Dedifferentiated amniotic fluid mesenchymal stem cell (primary cell): ENCODE data around the gene TFDP1.
"Not testable (repeated sequence)": the region's sequence is repeated elsewhere in the genome, so short reads cannot be mapped to it uniquely, and the experiment has no call there.

Source experiments
- DNase-seq: peaks from one replicate; pipeline ENCODE4 v3.0.0-alpha.2; 2016; ENCODE audit errors: extremely low spot score

TFDP1 gene

GRCh38 chr13:113618455-113618854, 33.9 kb downstream of the TFDP1 start:
- DNase-seq, result no peak

DNA sequence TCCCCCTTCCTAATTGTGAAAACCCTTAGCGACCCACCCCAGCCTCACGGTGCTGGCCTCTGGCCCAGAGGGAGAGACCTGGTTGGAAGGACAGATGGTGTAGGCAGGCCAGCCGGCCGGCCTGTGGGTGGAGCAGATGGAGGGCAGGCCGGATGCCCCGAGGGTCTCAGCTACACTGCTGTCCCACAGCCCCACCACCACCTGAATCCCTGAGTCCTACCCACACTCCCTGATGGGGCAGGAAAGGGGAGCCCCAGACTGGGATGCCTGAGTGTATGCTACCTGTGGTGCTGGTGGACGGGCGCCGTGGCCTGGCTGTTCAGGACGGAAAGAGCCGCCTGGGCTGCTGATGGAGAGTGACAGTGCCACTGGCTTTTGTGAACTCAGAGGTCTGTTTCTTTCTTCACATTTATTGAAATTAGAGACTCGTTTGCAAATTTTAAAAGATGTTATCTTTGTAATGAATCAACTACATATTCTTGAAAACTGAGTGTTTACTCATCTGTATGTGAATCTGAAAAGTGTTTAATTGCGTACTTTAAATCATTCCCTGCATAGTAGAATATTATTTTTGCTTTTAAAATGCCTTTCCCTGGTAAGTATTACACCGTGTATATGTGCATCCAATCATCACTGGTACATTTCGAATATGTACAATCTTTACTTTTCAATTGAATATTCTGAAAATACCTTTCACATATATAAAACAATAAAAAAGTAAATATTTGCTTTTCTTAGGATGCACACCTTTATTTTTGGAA, 35.7 kb downstream of the TFDP1 start:
- no peak for DNase-seq

GRCh38 chr13:113621046-113621445, 36.5 kb downstream of the TFDP1 start:
- DNase-seq, result no peak

DNA sequence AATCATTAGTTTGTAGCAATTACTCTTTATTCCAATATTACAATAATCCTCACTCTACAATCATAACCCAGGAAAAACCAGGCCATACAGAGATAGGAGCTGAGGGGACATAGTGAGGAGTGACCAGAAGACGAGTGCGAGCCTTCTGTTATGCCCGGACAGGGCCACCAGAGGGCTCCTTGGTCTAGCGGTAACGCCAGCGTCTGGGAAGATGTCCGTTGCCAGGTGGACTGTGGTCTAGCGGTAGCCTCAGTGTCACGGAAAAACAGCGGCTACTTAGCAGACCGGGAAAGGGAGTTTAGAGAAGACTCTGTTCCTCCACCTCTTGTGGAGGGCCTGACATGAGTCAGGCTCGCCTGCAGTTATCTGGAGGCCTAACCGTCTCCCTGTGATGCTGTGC, 36.9 kb downstream of the TFDP1 start:
- DNase-seq, result not testable (repeated sequence)

DNA sequence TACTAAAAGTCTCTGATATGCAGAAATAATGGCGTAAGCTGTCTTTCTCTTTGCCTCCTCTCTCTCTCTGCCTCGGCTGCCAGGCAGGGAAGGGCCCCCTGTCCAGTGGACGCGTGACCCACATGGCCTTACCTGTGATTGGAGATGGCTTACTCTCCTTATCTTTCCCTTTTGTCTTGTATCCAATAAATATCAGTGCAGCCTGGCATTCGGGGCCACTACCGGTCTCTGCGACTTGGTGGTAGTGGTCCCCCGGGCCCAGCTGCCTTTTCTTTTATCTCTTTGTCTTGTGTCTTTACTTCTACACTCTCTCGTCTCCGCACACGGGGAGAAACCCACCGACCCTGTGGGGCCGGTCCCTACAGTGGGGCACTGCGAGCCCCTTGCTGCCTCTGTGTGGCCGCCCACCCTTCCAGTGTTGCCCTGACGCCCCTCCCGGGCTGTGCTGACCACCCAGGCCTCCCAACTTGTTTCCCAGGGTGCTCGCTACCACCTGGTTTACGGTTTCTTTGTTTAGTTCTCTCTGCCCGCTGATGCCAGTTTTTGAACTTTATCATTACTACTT, 37.5 kb downstream of the TFDP1 start:
- not testable (repeated sequence) for DNase-seq

DNA sequence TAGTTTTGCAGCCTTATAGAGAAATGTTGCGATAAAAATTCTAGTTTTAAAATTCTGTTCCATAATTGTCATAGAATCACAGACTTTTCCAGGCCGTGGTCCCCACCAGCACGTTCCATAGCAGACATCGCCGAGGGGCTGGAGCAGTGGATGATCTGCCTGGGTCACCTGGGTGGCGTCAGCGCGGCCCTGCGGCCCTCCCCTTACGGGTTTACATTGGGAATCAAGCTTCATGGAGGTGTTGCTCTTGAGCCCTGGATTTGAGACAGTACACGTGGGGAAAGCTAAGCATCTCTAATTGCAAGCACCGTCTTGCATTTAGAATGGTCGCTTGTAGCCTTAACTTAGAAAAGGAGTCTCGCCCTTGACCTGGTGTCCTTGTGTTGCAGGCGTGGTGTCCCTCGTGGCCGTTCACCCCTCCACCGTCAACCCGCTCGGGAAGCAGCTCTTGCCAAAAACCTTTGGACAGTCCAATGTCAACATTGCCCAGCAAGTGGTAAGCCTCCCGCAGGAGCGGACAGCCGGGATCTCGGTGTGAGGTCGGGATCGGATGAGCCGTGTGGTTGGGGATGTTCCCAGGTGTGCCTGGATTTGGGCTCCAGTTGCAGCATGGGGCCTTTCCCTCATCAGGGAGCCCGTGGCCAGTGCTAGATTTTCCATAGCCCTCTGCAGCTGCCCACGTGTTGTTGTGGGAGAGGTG, 38.4 kb downstream of the TFDP1 start:
- no peak for DNase-seq

GRCh38 chr13:113623491-113624234, 39.1 kb downstream of the TFDP1 start:
- no peak for DNase-seq

GRCh38 chr13:113624235-113624587, 39.7 kb downstream of the TFDP1 start:
- DNase-seq, result no peak

DNA sequence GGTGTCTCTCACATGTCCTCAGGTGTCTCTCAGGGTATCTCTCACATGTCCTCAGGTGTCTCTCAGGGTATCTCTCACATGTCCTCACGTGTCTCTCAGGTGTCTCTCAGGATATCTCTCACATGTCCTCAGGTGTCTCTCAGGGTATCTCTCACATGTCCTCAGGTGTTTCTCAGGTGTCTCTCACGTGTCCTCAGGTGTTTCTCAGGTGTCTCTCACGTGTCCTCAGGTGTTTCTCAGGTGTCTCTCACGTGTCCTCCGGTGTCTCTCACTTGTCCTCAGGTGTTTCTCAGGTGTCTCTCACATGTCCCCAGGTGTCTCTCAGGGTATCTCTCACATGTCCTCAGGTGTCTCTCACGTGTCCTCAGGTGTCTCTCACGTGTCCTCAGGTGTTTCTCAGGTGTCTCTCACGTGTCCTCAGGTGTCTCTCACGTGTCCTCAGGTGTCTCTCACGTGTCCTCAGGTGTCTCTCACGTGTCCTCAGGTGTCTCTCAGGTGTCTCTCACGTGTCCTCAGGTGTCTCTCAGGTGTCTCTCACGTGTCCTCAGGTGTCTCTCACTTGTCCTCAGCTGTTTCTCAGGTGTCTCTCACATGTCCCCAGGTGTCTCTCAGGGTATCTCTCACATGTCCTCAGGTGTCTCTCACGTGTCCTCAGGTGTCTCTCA, 40.2 kb downstream of the TFDP1 start:
- not testable (repeated sequence) for DNase-seq

- DNase-seq, result peak; percentile 72
Measured at GRCh38 chr13:113625965-113626721, 41.6 kb downstream of the TFDP1 start.

GRCh38 chr13:113627136-113627535, 42.6 kb downstream of the TFDP1 start:
- no peak for DNase-seq

- no peak for DNase-seq
Measured at GRCh38 chr13:113628291-113629270, 44.0 kb downstream of the TFDP1 start.

GRCh38 chr13:113629866-113630265, 45.3 kb downstream of the TFDP1 start:
- no peak for DNase-seq

DNA sequence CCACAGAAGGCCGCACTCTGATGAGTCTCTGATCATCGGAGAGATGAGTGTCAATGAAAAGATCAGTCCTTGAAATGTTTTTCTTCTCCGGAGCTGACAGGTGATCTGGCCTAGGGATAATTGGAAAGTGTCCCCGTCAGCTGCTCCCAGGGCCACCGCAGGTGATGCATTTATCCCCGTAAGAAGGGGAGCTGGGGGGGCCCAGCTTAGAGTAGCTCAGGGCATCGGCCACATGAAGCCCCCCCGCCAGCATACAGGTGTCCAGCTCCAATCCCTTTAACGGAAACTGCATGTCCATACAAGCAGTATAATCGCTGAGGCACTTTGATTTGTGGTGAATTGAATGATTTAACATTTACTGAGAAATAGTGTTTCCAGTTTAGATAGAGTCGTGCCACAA, 45.7 kb downstream of the TFDP1 start:
- DNase-seq, result no peak

- DNase-seq, result no peak
Measured at GRCh38 chr13:113630804-113631203, 46.3 kb downstream of the TFDP1 start.

DNA sequence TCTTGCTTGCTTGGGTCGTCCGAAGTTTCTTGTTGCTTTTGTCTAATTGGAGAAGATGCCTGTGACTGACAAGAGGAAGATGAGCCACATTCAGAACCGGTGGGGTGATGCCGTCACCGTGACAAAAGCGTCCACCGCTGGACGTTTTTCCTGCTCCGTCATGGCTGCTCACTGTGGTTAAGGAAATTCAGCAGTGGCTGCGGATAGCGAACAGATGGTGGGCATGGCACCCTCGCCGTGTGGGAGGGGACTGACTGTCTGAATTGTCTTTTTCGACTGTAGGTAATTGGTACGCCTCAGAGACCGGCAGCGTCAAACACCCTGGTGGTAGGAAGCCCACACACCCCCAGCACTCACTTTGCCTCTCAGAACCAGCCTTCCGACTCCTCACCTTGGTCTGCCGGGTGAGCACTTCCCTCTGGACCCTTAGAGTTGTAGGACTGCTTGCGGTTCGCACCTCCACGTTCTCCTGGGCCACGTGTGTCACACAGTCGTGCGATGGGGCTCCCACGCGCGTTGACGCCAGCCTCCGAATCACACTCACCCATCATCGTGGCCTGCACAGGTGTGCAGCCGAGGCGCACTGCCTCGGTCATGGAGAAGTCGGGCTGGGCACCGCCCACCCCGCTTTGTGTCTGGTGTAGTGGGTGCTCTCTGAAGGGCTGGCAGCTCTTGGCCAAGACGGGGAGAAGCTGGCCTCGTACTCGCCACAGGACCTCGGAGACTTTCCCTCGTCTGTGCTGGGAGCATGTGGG, 47.0 kb downstream of the TFDP1 start:
- DNase-seq, result no peak

DNA sequence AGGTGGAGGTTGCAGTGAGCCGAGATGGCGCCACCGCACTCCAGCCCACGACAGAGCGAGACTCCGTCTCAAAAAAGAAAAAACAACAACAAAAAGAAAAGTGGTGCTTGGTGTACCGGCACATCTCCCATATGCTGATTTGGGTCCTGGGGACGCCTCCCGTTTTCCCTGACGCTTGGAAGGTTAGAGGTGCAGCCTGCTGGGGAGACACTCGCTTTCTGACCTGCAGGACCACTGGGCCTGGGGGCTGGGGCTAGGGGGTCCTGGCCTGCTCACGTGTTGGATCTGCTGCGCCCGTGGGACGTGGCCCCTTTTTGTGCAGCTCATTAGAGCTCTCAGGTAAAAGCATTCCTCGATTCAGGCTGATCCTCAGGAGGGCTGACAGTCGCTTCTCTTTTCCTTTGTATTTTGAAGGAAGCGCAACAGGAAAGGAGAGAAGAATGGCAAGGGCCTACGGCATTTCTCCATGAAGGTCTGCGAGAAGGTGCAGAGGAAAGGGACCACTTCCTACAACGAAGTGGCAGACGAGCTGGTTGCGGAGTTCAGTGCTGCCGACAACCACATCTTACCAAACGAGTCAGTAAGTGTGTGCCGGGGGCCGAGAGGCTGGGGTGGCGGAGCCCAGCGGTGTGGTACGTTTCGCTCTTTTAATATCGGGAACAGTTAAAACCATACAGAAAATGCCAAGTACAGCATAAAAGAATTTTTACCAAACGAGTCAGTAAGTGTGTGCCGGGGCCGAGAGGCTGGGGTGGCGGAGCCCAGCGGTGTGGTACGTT, 48.3 kb downstream of the TFDP1 start:
- no peak for DNase-seq

- no peak for DNase-seq
Measured at GRCh38 chr13:113633485-113633873, 48.9 kb downstream of the TFDP1 start.
